K562 (cell line): Measurements from ENCODE around the gene ADARB2.

Source experiments
- MAX ChIP-seq: sonication (generic); formaldehyde crosslinking; IDR thresholded peaks from 2 replicates; pipeline ENCODE4 v1.9.0; 2022; ENCODE audit warnings: mild to moderate bottlenecking, missing genetic modification reagents
- PRDM10 ChIP-seq: fragments of 450-650 bp; IDR thresholded peaks from 2 replicates; pipeline ENCODE4 v1.6.1; 2018; ENCODE audit not compliant: partially characterized antibody
- SP1 ChIP-seq: sonication (generic); formaldehyde crosslinking; IDR thresholded peaks from 2 replicates; pipeline ENCODE4 v1.8.1; 2022; ENCODE audit warnings: mild to moderate bottlenecking, missing genetic modification reagents
- TF ChIP-seq, protein P1 (sequence below): sonication (generic); formaldehyde crosslinking; IDR thresholded peaks from 2 replicates; pipeline ENCODE4 v1.8.0; 2022; ENCODE audit warnings: missing genetic modification reagents, mild to moderate bottlenecking, borderline replicate concordance

- TF ChIP-seq PRDM10 (no peak), MAX (no peak), SP1 (CRISPR knock-in tag) (no peak)
- TF ChIP-seq, protein P1, sequence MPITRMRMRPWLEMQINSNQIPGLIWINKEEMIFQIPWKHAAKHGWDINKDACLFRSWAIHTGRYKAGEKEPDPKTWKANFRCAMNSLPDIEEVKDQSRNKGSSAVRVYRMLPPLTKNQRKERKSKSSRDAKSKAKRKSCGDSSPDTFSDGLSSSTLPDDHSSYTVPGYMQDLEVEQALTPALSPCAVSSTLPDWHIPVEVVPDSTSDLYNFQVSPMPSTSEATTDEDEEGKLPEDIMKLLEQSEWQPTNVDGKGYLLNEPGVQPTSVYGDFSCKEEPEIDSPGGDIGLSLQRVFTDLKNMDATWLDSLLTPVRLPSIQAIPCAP (CRISPR knock-in tag), result no peak
Observed at GRCh38 chr10:1539216-1539615, 198.1 kb downstream of the ADARB2 start.
